HG03342 (cell line): ENCODE measurements around the gene AGPAT3.

Experiments used
- ATAC-seq: cut with Tn5 transposase; IDR thresholded peaks from one replicate; pipeline ENCODE4 v1.9.1; 2021; ENCODE audit warnings: mild to moderate bottlenecking, moderate library complexity; ENCODE audit not compliant: unreplicated experiment

Gene AGPAT3

GRCh38 chr21:43951911-43952703 lies 87.1 kb downstream of the AGPAT3 start:
- no peak for ATAC-seq

- no peak for ATAC-seq
Measured at GRCh38 chr21:43953021-43953420, 88.0 kb downstream of the AGPAT3 start.

GRCh38 chr21:43954042-43954441 lies 89.0 kb downstream of the AGPAT3 start:
- ATAC-seq: no peak

GRCh38 chr21:43954896-43955295 lies 89.9 kb downstream of the AGPAT3 start:
- no peak for ATAC-seq

- ATAC-seq: no peak
Measured at GRCh38 chr21:43956019-43956669, 91.1 kb downstream of the AGPAT3 start.

GRCh38 chr21:43956670-43957035 lies 91.6 kb downstream of the AGPAT3 start:
- ATAC-seq: no peak

GRCh38 chr21:43957128-43957571 lies 92.1 kb downstream of the AGPAT3 start:
- no peak for ATAC-seq

GRCh38 chr21:43957611-43958362 lies 92.8 kb downstream of the AGPAT3 start:
- no peak for ATAC-seq

GRCh38 chr21:43958364-43959158 lies 93.5 kb downstream of the AGPAT3 start:
- ATAC-seq: no peak

GRCh38 chr21:43959231-43960116 lies 94.5 kb downstream of the AGPAT3 start:
- no peak for ATAC-seq

- no peak for ATAC-seq
Measured at GRCh38 chr21:43961382-43961909, 96.4 kb downstream of the AGPAT3 start.

- no peak for ATAC-seq
Measured at GRCh38 chr21:43965911-43966585, 101.0 kb downstream of the AGPAT3 start.

- ATAC-seq: no peak
Measured at GRCh38 chr21:43966946-43967512, 102.0 kb downstream of the AGPAT3 start.

GRCh38 chr21:43967981-43968380 lies 103.0 kb downstream of the AGPAT3 start:
- ATAC-seq: no peak

- no peak for ATAC-seq
Measured at GRCh38 chr21:43968410-43969114, 103.5 kb downstream of the AGPAT3 start.

GRCh38 chr21:43969115-43969444 lies 104.1 kb downstream of the AGPAT3 start:
- ATAC-seq: no peak

- no peak for ATAC-seq
Measured at GRCh38 chr21:43970551-43970950, 105.5 kb downstream of the AGPAT3 start.
